HUDEP-2 (cell line): ENCODE data around the gene NREP.

Experiments used
- DNase-seq, 76 experiments: peaks; one replicate each; lab custom pipeline; 2025; ENCODE audit not compliant: unreplicated experiment in 76 of 76; lab: John Stamatoyannopoulos, UW

The NREP gene, protein sequence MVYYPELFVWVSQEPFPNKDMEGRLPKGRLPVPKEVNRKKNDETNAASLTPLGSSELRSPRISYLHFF

DNA sequence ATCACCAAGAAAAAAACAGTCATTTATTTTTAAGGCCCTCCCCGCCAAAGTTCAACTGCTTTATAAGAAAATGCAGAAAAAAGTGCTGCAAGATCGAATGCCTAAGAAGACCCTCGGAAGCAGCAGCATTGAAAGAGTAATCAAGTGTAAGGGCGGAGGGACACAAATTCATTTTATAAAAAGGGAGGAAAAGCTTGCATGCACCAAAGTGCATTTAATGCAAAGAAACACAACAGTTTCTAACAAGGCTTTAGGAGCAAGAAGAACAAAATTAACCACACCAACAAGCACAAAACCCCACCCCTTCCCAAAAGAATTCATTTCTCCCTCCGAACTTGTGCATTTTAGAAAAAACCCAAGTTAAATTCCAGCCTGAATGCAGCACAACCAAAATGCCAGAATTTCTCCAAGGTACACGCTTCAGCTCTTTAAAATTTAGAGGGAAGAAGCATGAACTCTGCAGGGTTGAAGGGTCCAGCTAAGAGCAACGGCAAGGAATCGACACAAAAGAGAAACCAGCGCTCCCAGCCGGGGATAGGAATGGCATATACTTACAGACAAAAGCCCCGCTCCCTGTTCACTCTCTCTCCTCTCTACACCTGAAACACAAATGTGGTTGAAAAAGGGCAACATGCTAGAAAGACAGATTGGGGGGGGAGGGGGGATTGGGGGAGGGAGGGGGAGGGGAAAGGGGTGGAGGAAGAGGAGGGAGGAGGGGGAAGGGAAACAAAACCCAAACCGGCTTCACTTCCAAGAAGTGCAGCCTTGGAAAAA lies at the start of gene NREP:
Gene NREP, minus strand, starts transcription at position 614 of the 774 bp plus-strand sequence. CDS start 1,422 bp downstream, outside the sequence.
- DNase-seq, result peak in 6 of 76 experiments; percentile 18 to 55 (median 36)

DNA sequence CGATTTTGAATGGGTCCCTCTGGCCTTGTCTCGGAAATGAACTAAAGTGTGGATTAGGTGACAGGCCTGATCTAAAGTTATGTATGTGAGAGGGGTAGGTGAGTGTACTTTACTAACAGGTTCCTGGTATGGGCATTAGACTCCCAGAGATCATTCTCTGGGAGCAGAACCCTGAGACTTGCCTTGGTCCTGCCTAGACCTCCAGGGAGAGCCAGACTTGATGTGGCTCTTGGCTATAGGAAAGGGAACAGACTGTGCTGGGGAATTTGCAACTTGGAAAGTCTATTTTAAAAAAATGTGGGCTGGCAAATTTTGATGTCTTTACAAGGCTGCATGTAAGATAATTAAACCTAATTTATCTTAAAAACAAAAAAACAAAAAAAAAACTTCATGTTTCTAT lies 49.8 kb upstream of the NREP start:
- DNase-seq, result no peak

DNA sequence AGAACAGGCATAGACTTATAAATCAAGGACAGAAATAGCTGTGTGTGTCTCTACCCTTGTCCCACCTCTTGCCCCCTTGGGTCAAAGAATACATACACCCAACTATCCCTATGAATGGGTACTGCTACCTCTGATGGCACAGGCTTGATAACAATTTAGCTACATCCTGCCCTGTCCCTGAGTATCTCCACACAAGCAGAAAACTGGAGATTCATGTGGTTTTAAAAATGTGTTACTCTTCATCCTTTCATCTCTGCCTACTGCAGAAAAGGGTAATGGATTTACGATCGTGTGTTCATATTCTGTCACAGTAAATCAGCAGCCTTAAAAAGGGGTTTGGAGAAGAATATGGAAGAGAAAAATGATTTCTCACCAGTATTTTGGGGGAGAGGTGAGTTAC lies 49.2 kb upstream of the NREP start:
- no peak for DNase-seq

DNA sequence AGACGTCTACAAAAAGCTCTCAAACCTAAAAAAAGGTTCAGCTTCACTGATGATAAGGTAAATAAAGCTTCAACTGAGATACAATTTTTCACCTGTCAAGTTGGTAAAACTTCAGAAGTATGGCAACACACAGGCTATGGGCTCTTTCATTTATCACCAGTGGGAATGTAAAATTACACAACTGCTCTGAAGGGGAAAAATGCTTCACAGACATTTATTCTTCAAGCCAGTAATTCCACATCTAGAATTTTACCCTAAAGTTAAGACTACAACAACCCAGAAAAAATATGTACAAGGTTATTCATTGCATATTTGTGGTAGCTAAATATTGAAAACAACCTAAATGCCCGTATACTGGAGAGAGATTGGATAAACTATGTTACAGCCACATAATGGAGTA lies 48.1 kb upstream of the NREP start:
- no peak for DNase-seq

DNA sequence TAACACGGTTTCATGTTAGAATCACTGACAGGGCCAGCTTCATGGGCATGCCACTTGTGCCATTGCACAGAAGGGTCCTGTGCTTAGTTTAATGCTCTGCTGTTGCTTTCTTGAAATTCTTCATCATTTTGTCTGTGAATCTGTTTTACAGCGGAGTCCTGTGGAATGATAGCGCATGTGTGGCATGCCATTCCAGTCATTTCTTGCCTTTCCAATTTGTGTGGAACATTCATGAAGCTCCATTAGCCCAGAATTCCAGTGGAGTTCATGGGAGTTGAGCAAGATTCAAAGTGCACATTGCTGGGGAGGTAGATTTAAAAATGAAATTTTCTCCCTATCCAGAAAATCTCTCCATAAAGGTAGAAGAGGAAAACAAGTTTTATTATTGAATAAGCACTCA lies 43.4 kb upstream of the NREP start:
- no peak for DNase-seq

DNA sequence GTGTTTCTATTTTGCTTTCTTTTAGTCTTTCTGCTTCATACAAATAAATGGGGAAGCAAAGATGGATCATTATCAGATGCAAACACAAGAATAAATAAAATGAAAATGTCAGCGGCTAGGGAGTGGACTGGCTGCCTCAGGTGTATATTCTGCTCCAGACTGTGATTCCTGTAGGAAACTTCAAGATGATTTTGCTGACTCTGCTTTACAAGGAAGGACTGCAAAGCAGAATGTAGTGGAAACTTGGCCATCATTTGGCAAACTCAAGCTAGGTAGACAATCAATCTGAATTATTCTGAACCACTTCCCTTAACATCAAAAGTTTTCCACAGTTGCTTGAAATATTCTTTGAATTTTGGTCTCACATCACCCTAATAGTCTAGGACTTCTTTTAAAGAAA lies 38.1 kb upstream of the NREP start:
- DNase-seq, result no peak

DNA sequence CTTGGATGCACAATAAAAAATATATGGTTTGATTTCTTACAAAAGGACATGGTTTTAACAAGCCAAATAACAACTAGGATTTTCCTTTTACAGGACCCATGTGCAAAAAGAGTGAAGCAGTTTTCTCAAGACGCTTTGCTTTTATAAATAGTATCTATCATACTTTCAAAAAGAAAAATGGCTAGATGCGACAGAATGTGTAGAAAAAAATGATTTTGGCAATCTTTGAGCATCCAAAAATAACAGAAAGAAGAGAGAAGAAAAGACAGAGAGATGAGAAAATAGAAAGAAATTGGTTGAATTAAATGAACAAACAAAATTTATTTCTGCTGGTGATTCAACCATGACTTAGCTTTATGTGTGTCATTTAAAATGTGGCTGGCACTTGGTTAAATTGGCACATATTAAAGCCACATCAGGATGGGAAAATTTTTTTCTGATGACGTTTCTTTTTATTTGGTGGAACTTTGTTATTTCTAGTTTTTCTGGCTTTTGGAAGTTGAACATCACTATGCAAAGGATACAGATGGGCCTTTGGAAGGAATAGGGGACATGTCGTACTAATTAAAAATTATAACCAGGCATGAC lies 35.6 kb upstream of the NREP start:
- DNase-seq, result no peak

DNA sequence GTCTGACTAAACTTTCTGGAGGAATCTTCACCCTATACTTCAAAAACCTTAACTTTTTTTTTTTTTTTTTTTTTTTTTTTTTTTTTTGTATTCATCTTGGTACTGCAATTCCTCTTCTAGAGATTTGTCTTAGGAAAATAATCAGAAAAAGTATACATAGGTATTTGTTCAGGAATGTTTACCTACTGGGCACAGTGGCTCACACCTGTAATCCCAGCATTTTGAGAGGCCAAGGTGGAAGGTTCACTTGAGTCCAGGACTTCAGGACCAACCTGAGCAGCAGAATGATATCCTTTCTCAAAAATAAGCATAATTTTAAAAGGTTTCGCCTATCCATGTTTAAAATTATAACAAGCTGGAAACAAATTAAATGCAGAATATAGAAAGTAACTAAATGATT lies 33.3 kb upstream of the NREP start:
- DNase-seq, result no peak

DNA sequence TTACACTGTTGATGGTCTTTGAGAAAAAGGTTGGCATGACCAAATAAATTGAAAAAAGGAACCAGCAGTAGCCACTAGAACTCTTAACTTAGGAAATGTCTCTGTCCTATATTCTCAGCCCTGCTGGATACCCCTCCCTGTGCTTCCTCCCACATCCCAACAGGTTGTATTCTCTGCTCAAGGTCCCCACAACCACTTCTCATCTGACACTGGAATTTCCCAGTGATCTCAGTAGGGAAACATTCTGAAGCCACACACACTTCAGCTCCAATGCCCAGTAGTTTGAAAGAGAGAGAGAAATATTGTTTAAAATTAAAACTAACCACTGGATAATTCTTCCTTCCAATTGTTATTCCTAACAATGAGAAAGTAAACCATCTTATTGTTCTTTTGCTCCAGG lies 30.0 kb upstream of the NREP start:
- DNase-seq, result no peak

DNA sequence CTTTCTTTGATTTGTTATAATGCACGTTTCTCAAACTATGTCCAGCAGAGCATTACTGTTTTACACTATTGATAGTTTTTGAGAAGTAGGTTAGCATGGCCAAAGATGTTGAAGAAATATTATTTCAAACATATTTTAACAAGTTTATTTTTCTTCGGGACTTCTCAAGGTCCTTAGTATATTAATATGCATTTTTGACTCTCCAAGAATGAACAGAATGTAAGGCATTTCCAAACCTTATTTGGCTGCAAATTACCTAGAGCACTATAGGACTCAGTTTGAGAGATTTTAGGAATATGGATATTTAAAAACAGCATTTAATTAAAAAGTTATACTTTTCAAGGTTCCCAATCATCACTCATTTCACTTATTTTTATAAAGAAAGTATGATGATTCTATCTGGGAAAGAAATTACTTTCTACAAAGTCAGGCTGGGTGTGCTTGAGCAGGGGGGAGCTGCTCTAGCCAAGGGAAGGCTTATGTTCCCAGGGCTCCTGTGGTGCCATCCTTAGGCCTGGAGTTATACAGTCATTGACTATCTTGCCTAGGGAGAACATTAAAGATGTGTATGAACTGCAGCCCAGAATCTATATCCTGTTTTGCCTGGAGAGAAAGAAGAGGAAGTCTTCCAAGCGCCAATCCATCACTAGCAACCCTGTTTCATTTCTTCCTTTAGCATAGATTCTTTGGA lies 27.6 kb upstream of the NREP start:
- no peak for DNase-seq

DNA sequence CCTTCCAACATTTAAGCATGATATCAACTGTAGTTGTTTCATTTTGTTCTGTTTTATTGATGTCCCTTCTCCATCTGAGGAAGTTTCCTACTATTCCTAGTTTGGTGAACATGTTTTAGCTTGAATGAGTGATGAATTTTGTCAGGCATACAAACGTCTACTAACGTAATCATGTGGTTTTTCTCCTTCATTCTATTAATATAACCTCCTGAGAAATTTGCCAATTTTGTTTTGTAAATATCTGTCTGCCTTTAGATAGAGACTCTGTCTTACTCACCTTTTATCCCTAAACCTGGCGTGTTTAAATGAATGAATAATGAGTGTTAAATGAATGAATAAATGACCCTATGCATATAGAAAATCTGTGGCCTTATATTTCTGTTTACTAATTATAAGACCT lies 26.5 kb upstream of the NREP start:
- DNase-seq, result no peak

DNA sequence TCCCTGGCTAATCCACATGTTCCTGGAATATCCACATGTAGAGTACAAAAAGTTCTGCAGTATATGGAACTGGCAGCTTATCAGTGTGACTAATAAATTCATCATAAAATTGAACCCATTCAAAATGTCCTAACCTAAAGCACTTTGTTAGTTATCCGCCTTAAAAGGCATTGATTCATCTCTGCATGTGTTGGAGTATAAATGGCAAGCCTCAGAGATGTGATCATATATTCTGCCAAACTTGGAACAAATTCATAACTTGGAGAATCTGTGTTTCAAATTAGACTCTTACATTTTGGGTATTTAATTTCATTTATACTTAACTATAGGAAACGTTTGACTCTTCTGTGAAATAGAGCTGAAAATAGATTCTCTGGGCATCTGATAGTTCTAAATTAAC lies 25.2 kb upstream of the NREP start:
- DNase-seq, result no peak

DNA sequence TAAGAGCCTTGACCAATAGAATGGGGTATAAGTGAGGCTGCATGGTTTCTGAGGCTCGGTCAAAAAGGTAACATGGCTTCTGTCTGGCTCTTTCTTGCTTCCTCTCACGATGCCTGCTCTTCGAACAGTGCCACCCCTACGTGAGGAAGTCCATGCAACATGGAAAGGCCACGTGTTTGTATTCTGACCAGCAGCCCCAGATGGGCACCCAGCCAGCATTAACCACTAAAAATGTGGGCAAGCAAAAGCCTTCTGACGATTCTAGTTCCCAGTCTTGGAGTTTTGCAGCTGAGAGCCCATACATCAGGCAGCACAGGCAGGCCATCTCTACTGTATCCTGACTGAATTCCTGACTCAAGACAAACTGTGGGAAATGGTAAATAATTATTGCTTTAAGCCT lies 24.2 kb upstream of the NREP start:
- DNase-seq, result peak in 14 of 76 experiments; percentile 0 to 35 (median 4)

DNA sequence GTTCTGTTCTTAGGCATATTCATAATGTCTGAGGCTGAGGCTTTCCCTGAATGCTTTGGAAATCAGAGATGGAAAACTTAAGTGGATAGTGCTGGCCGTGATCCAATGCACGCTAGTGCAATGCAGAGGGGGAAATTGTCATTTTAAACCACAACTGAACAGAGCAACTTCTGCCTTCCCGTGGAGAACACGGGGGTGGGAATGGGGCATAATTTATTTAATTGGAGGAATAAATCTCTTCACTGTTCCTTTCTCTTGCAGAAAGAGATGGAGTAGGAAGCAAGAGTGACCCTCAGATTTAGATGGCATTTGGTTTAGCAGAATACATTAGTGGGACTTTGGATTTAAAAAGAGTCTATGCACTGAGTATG lies 22.9 kb upstream of the NREP start:
- DNase-seq, result no peak

DNA sequence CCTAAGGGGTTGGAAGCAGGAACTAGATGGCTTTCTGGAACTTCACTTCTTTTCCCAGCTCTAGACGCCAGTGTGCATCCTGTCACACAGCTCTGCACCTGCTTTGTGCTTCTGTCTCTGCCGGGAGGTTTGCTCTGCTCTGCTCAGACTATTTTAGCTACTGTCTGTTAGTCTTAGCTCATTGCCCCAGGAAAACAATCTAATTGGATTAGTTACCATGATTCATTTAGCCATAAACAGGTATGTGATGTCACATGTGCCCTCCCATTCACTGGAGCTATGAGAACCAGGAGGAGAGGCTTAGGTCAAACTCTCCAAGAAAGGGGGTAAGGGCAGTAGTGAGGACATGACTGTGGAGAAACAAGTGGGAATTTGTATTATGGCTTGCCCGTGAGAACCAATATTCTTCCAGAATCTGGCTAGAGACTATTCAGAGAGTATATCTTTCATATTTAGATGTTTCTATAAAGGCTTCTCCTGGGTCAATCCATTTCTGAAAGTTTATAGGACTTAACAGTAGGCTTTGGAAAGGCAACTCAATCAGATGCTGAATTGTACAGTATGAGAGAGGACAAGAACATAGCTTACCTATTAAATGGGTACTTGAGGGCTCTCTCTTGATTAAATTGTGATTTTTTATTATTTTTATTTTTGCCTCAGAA lies 22.4 kb upstream of the NREP start:
- no peak for DNase-seq

DNA sequence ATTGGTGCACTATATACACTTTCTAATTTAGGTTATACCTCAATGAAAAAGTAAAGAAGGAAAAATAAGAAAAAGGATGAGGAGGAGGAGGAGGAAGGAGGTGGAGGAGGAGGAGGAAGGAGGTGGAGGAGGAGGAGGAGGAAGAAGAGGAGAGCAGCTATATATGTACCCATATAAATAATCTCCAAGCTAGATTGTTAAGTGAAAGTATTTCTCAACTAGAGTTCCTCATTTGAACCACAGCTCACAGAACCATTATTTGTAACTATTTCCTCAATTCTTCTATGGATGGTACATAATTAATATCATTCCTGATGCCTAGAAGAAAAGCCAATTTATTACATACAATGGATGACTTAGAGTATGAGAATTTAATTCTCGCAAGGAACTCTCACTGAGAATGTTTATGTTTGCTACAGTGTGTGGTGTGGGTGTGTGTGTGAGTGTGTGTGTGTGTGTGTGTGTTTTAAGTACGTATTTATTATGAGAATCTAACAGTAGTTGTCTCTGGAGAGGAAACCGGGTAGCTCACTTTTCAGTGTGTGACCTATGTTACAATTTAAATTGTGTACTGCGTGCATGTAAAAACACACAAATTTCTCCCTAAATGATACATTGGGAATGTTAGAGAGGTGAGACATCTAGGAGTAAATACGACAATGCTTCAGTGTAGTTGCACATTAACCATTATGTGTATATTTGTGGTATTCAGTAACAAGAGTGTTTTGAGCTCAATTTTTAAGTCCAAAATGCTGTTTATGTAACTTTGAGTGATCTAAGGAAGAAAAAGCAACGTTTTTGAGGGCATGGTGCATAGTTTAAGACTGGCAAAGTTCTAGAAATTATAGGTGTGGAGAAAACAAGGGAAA lies 20.2 kb upstream of the NREP start:
- no peak for DNase-seq

DNA sequence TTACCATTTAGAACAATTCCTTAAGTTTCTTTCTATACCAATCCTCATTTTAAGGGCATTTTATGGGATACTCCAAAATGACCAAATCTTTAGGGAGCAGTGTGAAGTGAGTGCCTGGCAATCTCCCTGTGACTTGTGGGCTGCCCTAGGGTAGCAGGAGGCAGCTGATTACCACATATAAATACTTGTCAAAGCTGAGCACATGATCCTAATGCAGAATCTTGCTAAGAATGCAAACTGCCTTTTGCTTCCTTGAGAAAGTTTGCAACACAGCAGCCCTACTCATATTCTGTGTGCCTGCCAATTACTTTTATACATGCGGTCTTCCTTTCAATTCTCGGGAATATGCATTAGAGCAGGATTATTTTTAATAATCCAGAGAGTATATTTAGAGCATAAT lies 18.2 kb upstream of the NREP start:
- no peak for DNase-seq

DNA sequence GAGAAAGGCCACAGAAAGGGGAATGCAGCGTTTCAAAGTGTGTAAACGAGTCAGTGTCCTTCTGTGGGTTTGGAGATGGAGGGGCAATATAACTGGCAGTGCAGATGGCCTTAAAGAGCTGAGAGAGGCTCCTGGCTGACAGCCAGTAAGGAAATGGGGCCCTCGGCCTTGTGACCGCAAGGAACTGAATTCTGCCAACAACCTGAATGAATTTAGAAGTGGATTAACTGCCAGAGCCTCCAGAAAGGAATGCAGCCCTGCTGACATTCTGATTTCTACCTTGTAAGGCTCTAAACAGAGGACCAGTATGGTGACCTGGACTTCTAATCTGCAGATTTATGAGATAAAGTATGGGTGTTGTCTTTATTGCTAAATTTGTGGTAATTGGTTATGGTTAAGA lies 17.5 kb upstream of the NREP start:
- peak in 25 of 76 experiments; percentile 0 to 61 (median 20) for DNase-seq

DNA sequence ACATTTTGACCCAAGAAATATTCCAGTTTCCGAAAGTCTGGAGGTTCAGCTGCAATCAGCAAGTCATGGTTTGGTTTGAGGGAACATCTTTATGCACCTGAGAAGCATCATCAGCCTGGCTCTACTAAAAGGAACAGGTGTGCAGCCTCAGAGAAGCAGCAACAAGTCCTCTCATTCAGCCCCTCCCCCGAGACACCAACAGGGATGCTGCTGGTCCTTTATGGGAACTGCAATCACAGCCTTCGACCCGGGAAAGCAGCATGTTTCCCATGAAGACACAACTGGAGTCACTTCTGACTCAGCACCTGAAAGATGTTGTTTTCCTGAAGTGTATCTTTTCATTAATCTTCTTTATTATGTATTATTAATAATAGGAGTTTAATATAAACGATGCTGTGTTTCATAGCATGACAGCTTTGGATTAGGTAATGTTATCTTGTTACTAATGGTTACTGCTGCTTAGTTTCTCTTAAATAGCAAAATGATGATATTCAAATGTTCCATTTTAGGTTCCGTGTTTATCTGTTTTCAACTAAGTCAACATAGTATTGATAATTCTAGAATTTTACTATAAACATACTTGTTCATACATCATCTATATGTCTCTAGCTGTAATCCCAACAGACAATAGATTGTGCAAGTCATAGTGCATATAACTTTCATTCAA lies 15.6 kb upstream of the NREP start:
- DNase-seq, result no peak

DNA sequence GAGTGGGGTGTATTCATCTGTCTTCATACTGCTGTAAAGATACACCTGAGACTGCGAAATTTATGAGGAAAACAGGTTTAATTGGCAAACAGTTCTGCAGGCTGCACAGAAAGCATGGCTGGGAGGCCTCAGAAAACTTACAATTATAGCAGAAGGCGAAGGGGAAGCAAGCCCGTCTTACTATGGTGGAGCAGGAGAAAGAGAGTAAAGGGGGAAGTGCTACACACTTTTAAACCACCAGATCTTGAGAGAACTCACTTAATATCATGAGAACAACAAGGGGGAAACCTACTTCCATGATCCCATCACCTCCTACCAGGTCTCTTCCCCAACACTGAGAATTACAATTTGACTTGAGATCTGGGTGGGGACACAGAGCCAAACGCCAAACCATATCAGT lies 12.5 kb upstream of the NREP start:
- no peak for DNase-seq
